ENCODE measurements around the gene RPUSD1. TPM values are rescaled to one million over a fixed set of nuclear protein-coding genes. Genes with fewer than 3 reads are reported as not detected.

Gene RPUSD1
- total and polyA plus RNA-seq, 2 of the 13 experiments (the other 11 are each of a cell fraction or from before 2014, with no cell fraction given) = 13.1 to 26.2 TPM

DNA sequence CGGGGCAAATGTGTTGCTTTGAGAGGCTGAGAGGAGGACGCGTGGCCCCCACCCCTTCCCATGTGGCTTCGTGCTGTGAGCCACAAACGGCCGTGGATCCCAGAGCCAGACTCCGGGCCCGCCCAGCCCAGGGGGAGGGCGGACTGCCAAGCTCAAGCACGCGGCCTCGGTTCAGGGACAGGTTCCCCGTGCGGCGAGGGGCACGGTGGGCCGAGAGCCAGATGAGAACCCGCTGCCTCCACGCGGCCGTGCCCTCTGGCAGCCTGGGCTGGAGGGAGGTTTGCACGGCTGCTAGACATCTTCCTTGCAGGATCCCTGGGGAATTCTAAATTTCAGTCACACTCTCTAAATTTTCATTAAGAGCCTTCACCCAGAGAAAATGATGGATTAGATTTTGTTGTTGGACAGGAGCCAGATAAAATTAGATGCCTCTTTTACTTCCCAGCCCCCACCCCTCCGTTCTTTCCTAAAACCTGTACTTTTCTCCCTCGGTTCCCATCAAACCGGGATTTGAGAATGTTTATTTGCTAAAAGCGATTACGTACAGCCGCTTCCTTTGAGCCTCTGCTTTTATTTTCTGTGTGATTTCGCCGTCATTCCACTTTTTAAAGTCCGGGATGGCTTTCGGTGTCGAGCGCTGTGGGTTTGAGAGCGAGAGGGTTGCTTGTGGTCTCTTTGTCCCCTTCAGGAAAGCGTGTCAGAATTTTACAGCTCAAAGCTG, 37.3 kb upstream of the RPUSD1 start:
- intact Hi-C loops (cut with micrococcal nuclease; ENCODE audit: unreplicated experiment) = no loop called here
- H2AFZ ChIP-seq (ENCODE audit: low read length) = no peak overlapping the region
- no TSS peak for BruUV-seq (replicated peaks)
- FAIRE-seq (no peak), DNase-seq (ENCODE audit: low spot score) (no peak), ATAC-seq (no peak)
- in situ Hi-C loops (cut with HindIII; ENCODE audit: extremely low pct_ligation_motif_present, low pct_unique_long_range_greater_than_20kb) = no loop called here
- ChIA-PET POLR2A (no interaction called here), CTCF (ENCODE audit: low intra/inter-chr PET ratio, low total read pairs) (no interaction called here)
- 18% methylated on average over 17 of the region's 36 CpGs for WGBS (ENCODE audit: low lambda C conversion rate)
- no peaks in the 10 kb centered on the region for H3K9me3 ChIP-seq (ENCODE audit: low read length)
- H3K9ac ChIP-seq (ENCODE audit: insufficient read depth, low read depth, low read length) = no peak overlapping the region
- H3K4me3 ChIP-seq (replicated peaks in 1 of 3; ENCODE audit: insufficient read depth in 1 of 3, low read depth in 2 of 3, low read length in 3 of 3) = no peak overlapping the region
- no peaks in the 10 kb centered on the region for H3K36me3 ChIP-seq (replicated peaks in 1 of 2; ENCODE audit: control insufficient read depth in 1 of 2, insufficient read depth in 2 of 2, low read length in 2 of 2)
- H3K4me2 ChIP-seq (ENCODE audit: low read depth, low read length) = no peak overlapping the region
- no peaks in the 10 kb centered on the region for H4K20me1 ChIP-seq (ENCODE audit: insufficient read depth, low read length)
- TF ChIP-seq SUZ12 (IDR thresholded peaks at IDR 0.05; ENCODE audit: low read depth, low read length) (no peak), SYNCRIP (IDR thresholded peaks at IDR 0.05; ENCODE audit: insufficient read depth, low read depth, low read length) (no peak), JDP2 (CRISPR knock-in tag; IDR thresholded peaks at IDR 0.05; ENCODE audit: borderline replicate concordance) (no peak), EZH2 (conservative IDR thresholded peaks at IDR 0.05; ENCODE audit: low read depth, low read length) (peak; percentile 86), ZNF136 (CRISPR knock-in tag; IDR thresholded peaks at IDR 0.05; ENCODE audit: low read depth) (no peak), ZNF549 (CRISPR knock-in tag; IDR thresholded peaks at IDR 0.05) (no peak), POLR2AphosphoS2 (IDR thresholded peaks at IDR 0.05; ENCODE audit: low read depth, low read length) (no peak), REL (CRISPR knock-in tag; conservative IDR thresholded peaks at IDR 0.05) (no peak), RORA (CRISPR knock-in tag; IDR thresholded peaks at IDR 0.05) (no peak)
- TF ChIP-seq, protein P1, sequence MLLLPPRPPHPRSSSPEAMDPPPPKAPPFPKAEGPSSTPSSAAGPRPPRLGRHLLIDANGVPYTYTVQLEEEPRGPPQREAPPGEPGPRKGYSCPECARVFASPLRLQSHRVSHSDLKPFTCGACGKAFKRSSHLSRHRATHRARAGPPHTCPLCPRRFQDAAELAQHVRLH (CRISPR knock-in tag; IDR thresholded peaks at IDR 0.05; ENCODE audit: borderline replicate concordance, low read depth) = no peak
- TF ChIP-seq, protein P2, sequence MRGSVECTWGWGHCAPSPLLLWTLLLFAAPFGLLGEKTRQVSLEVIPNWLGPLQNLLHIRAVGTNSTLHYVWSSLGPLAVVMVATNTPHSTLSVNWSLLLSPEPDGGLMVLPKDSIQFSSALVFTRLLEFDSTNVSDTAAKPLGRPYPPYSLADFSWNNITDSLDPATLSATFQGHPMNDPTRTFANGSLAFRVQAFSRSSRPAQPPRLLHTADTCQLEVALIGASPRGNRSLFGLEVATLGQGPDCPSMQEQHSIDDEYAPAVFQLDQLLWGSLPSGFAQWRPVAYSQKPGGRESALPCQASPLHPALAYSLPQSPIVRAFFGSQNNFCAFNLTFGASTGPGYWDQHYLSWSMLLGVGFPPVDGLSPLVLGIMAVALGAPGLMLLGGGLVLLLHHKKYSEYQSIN (CRISPR knock-in tag; IDR thresholded peaks at IDR 0.05; ENCODE audit: borderline replicate concordance) = no peak
- TF ChIP-seq, protein P3, sequence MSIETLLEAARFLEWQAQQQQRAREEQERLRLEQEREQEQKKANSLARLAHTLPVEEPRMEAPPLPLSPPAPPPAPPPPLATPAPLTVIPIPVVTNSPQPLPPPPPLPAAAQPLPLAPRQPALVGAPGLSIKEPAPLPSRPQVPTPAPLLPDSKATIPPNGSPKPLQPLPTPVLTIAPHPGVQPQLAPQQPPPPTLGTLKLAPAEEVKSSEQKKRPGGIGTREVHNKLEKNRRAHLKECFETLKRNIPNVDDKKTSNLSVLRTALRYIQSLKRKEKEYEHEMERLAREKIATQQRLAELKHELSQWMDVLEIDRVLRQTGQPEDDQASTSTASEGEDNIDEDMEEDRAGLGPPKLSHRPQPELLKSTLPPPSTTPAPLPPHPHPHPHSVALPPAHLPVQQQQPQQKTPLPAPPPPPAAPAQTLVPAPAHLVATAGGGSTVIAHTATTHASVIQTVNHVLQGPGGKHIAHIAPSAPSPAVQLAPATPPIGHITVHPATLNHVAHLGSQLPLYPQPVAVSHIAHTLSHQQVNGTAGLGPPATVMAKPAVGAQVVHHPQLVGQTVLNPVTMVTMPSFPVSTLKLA (IDR thresholded peaks at IDR 0.05) = peak; percentile 75
- no peak overlapping the region for H3K27ac ChIP-seq (ENCODE audit: extremely low read length, insufficient read depth, low read length)
- H3K27me3 ChIP-seq (ENCODE audit: control insufficient read depth in 1 of 2, insufficient read depth in 2 of 2, low read length in 2 of 2) = peaks cover 23 to 83% of the 10 kb centered on the region in 2 experiments
- H3K4me1 ChIP-seq (ENCODE audit: insufficient read depth, low read length) = no peaks in the 10 kb centered on the region
- no peaks in the 10 kb centered on the region for H3K79me2 ChIP-seq (ENCODE audit: insufficient read depth, low read length)
